MCF 10A (cell line): ENCODE results near the gene EPB42. TPM values are rescaled to one million over a fixed set of nuclear protein-coding genes. Genes with fewer than 3 reads are reported as not detected.

Experiments used
- BruUV-seq: library from RNA; stranded (reverse); fragments of 400-500 nt; replicated peaks from 2 replicates; lab custom pipeline; 2021; lab: Mats Ljungman, UMichigan
- CTCF ChIA-PET: fragments of 300-600 bp; sonication (Branson Sonifier 250); formaldehyde crosslinking; extraction: SDS; loops from one replicate; lab custom pipeline; 2021; ENCODE audit warnings: antibody characterized with exemption, inconsistent platforms; lab: Yijun Ruan, JAX
- POLR2A ChIA-PET: fragments of 300-600, 350-650 bp; sonication (Branson Sonifier 250); formaldehyde crosslinking; extraction: SDS; loops from one replicate; lab custom pipeline; 2020; ENCODE audit warnings: antibody characterized with exemption, inconsistent platforms; lab: Yijun Ruan, JAX
- DNase-seq: peaks from one replicate; pipeline ENCODE4 v3.0.0-alpha.2; 2018; ENCODE audit not compliant: unreplicated experiment
- H3K27ac Mint-ChIP-seq: one replicate; pipeline ENCODE4 v1.8.0; 2022; ENCODE audit warnings: mild to moderate bottlenecking, low read depth, mixed read lengths; ENCODE audit not compliant: unreplicated experiment
- H3K27me3 Mint-ChIP-seq: one replicate; pipeline ENCODE4 v1.8.0; 2022; ENCODE audit warnings: mixed read lengths; ENCODE audit not compliant: insufficient read depth, unreplicated experiment
- H3K36me3 Mint-ChIP-seq: one replicate; pipeline ENCODE4 v1.8.0; 2022; ENCODE audit warnings: mild to moderate bottlenecking, moderate library complexity, mixed read lengths; ENCODE audit not compliant: insufficient read depth, unreplicated experiment
- H3K4me1 Mint-ChIP-seq: one replicate; pipeline ENCODE4 v1.8.0; 2022; ENCODE audit warnings: mixed read lengths; ENCODE audit not compliant: insufficient read depth, unreplicated experiment
- H3K4me3 Mint-ChIP-seq: one replicate; pipeline ENCODE4 v1.8.0; 2022; ENCODE audit warnings: mild to moderate bottlenecking, moderate library complexity, mixed read lengths; ENCODE audit not compliant: unreplicated experiment
- H3K9me3 Mint-ChIP-seq: one replicate; pipeline ENCODE4 v1.8.0; 2022; ENCODE audit warnings: mixed read lengths; ENCODE audit not compliant: unreplicated experiment
- intact Hi-C: fragments of 100-400 bp; cut with micrococcal nuclease; formaldehyde crosslinking; loops from 2 replicates; pipeline ENCODE4 v1.14.1; 2022
- total RNA-seq: library from RNA; stranded (reverse); gene quantifications from 2 replicates; pipeline ENCODE4 v1.2.3, GENCODE V29; 2022
- TF ChIP-seq, protein P1 (sequence below): fragments of 200-600 bp; IDR thresholded peaks from one replicate; pipeline ENCODE4 v1.8.0; 2022; ENCODE audit warnings: antibody characterized with exemption, mild to moderate bottlenecking; ENCODE audit not compliant: unreplicated experiment

EPB42 gene
- total RNA-seq, 1 experiment from 2014 or later, result not detected

DNA sequence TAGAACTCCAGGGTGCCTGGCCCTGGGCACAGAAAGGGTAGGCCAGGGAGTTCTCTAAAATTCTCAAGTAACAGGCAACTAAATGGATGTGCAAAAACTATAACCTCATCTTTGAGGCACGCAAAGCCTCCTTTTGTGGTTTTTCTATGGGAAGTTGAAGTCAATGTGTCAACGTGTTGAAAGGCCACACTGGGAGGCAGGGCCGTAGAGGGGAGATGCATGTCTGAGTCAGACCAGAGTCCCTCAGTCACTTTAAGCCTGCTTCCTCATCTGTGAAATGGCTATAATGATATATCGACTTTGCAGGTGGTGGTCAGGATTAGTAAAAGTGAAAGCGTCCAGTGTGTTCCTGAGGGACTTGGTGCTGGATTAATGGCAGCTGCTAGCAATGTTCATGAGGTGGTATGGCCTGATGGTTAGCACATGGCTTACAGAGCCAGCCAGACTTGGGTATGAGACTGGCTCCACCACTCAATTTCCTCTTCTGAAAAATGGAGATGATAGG is 28.9 kb upstream of the EPB42 start:
- POLR2A ChIA-PET, result no interaction called here
- DNase-seq, result peak; percentile 52

DNA sequence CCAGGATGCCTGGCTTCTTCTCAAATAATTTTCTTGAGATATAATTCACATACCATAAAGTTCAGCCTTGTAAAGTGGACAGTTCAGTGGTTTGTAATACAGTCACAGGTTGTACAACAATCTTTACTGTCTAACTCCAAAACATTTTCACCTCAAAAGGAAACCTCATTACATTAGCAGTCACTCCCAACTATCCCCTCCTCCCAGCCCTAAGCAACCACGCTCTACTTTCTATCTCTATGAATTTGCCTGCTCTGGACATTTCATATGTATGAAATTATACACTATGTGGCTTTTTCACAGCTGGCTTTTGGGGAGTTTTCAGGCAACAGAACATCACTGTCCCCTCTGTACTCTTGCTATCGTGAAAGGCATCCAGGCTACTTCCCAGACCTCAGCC is 28.4 kb upstream of the EPB42 start:
- CTCF ChIA-PET, result interaction anchor here (1.6 to 2.7 kb wide), 2 partner anchors 24 to 37 kb away, joined by 8 to 15 read pairs; no protein-coding TSS in a partner anchor
- no peaks in the 10 kb centered on the region for H3K9me3 Mint-ChIP-seq
- H3K4me1 Mint-ChIP-seq, result peaks cover 28% of the 10 kb centered on the region
- intact Hi-C loops, result no loop called here
- H3K4me3 Mint-ChIP-seq, result no peak overlapping the region
- H3K36me3 Mint-ChIP-seq, result no peaks in the 10 kb centered on the region
- POLR2A ChIA-PET, result no interaction called here
- DNase-seq, result no peak
- BruUV-seq, result no TSS peak
- no peak overlapping the region for H3K27ac Mint-ChIP-seq
- H3K27me3 Mint-ChIP-seq, result no peaks in the 10 kb centered on the region
- TF ChIP-seq, protein P1, sequence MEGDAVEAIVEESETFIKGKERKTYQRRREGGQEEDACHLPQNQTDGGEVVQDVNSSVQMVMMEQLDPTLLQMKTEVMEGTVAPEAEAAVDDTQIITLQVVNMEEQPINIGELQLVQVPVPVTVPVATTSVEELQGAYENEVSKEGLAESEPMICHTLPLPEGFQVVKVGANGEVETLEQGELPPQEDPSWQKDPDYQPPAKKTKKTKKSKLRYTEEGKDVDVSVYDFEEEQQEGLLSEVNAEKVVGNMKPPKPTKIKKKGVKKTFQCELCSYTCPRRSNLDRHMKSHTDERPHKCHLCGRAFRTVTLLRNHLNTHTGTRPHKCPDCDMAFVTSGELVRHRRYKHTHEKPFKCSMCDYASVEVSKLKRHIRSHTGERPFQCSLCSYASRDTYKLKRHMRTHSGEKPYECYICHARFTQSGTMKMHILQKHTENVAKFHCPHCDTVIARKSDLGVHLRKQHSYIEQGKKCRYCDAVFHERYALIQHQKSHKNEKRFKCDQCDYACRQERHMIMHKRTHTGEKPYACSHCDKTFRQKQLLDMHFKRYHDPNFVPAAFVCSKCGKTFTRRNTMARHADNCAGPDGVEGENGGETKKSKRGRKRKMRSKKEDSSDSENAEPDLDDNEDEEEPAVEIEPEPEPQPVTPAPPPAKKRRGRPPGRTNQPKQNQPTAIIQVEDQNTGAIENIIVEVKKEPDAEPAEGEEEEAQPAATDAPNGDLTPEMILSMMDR, result no peak

More for the DNA sequence above, 28.9 kb upstream of the EPB42 start:
- TF ChIP-seq, protein P1, result no peak
- Mint-ChIP-seq H3K9me3 (no peaks in the 10 kb centered on the region), H3K4me1 (peaks cover 33% of the 10 kb centered on the region), H3K27ac (no peak overlapping the region), H3K27me3 (no peaks in the 10 kb centered on the region), H3K36me3 (no peaks in the 10 kb centered on the region), H3K4me3 (no peak overlapping the region)
- no TSS peak for BruUV-seq
- intact Hi-C loops, result no loop called here
- CTCF ChIA-PET, result interaction anchor here (1.0 to 2.7 kb wide), 2 partner anchors 9 to 36 kb away, joined by 4 to 15 read pairs; no protein-coding TSS in a partner anchor

DNA sequence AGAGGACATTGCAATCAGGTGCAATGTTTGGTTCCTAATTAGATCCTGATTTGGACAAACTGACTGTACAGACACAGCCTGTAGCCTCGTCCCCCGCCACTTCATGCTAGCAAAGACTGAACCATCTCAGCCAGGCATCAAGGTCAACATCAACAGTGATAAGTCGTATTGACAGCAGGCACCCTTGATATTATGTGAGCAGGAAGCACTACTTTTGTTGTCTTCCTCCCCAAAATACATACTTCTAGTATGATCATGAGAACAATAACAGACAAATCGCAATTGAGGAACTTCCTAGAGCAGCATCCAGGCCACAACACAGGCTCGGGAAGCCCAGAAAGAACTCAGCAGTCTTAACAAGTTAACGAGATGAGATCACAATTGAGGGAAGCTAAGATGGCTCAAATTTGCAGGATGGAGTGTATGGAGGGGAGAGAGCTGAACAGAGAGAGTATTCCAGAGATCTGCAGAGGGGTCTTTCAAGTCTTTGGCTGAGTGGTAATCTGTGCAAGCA is 25.5 kb upstream of the EPB42 start:
- H3K27me3 Mint-ChIP-seq, result no peaks in the 10 kb centered on the region
- no peak for DNase-seq
- ChIA-PET CTCF (interaction anchor here (0.7 to 1.1 kb wide), 3 partner anchors 18 to 46 kb away, joined by 3 to 5 read pairs (median 4); no protein-coding TSS in a partner anchor), POLR2A (no interaction called here)
- H3K4me3 Mint-ChIP-seq, result no peak overlapping the region
- intact Hi-C loops, result no loop called here
- no peaks in the 10 kb centered on the region for H3K9me3 Mint-ChIP-seq
- H3K27ac Mint-ChIP-seq, result no peak overlapping the region
- TF ChIP-seq, protein P1, result no peak
- no peaks in the 10 kb centered on the region for H3K36me3 Mint-ChIP-seq
- BruUV-seq, result no TSS peak
- peaks cover 15% of the 10 kb centered on the region for H3K4me1 Mint-ChIP-seq

DNA sequence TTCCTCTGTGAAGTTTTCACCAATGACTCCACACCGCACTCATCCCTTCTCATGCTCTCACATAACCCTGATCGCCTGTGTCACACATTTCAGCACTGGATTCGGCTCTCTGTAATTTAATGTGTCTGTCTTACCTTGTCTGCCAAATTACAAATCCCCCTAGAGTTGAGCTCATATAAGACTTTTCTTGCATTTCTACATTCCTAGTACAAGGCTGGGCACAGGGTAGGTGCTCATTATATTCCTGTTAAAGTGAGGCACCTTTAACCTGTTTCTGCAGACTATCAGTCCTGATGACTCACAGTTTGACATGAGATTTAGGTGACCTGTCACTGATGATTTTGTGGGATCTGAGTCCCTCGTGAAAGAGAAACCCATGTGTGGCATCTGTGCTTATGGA is 23.3 kb upstream of the EPB42 start:
- no peak for DNase-seq
- ChIA-PET CTCF (no interaction called here), POLR2A (no interaction called here)
- TF ChIP-seq, protein P1, result no peak
- intact Hi-C loops, result no loop called here
- no peaks in the 10 kb centered on the region for H3K9me3 Mint-ChIP-seq
- no peaks in the 10 kb centered on the region for H3K27me3 Mint-ChIP-seq
- H3K36me3 Mint-ChIP-seq, result peaks cover 2% of the 10 kb centered on the region
- H3K27ac Mint-ChIP-seq, result no peak overlapping the region
- no peak overlapping the region for H3K4me3 Mint-ChIP-seq
- no TSS peak for BruUV-seq
- H3K4me1 Mint-ChIP-seq, result peaks cover 2% of the 10 kb centered on the region
